Hippocampal formation (tissue), 2 donors: Measurements from ENCODE around the gene NUDT4.
"Not testable (repeated sequence)": the region's sequence is repeated elsewhere in the genome, so short reads cannot be mapped to it uniquely, and the experiment has no call there.

Experiments used
- DNase-seq, 2 donors: peaks; one replicate each; lab custom pipeline; 2025; lab: John Stamatoyannopoulos, UW

Gene NUDT4

DNA sequence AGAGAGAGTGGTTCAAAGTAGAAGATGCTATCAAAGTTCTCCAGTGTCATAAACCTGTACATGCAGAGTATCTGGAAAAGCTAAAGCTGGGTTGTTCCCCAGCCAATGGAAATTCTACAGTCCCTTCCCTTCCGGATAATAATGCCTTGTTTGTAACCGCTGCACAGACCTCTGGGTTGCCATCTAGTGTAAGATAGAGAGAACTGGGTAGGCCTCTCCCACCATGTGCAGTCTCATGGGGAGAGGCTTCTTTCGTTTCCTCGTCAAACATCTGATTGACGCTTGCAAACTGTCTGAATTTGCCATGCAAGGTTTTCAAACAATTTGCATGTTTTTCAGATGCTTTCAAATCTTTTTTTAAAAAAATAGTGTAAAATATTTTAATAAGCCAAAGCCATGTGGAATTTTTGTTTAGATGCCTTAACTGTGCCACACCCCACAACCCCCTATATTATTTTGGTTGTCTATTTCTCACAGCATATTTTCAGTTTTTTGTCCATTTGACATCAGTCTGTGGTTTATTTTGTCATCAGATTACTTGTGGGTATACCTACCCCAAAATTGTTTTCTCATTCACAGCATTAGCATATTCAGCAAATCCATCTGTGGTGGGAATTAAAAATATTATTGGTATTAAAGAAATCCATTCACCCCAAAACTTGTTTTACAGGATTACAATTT, 21.6 kb downstream of the NUDT4 start:
- DNase-seq = not testable (repeated sequence)

- DNase-seq = no peak
Observed at GRCh38 chr12:93402333-93403311, 24.9 kb downstream of the NUDT4 start.

GRCh38 chr12:93403988-93404803, 26.5 kb downstream of the NUDT4 start:
- no peak for DNase-seq

DNA sequence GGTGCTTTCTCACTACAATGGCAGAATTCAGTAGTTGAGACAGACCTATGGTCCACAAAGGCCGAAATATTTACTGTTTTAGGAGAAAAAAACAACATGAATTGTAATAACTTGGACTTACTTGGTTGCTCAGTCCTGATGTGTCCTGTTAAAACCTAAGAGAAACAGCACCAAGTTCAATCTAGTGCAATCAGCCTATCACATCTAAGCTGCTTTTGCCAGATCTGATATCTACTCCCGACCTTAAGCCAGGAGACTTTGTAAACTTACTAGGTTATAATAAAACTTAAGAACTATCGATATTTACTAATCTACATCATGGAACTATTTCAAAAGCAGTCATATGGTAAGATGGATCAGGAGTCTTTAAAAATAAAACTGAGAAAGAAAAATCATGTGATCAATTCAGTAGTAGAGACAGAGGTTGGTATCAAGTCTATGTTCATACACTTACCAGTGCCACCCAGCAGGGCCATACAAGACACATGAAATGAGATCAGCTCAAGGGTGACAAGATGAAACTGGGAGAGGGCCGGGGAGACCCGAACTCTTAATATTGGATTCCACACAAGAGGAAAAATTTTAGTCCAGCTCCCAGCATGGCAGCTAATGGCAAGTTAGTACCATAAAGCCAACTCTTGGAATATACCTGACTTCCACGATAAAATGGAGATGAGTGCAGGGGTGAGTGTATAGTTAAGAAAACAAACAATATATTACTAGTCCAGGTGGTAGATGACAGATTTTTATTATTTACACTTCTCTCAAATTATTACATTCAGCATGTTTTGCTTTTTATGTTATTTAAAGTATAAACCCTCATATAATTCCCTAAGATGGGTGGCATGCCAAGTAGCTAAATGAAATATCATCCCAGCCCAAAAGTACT, 27.5 kb downstream of the NUDT4 start:
- DNase-seq = no peak

- DNase-seq = no peak
Observed at GRCh38 chr12:93407054-93407962, 29.6 kb downstream of the NUDT4 start.

- DNase-seq = no peak
Observed at GRCh38 chr12:93407963-93408283, 30.2 kb downstream of the NUDT4 start.

- DNase-seq = no peak
Observed at GRCh38 chr12:93408813-93409212, 31.1 kb downstream of the NUDT4 start.

DNA sequence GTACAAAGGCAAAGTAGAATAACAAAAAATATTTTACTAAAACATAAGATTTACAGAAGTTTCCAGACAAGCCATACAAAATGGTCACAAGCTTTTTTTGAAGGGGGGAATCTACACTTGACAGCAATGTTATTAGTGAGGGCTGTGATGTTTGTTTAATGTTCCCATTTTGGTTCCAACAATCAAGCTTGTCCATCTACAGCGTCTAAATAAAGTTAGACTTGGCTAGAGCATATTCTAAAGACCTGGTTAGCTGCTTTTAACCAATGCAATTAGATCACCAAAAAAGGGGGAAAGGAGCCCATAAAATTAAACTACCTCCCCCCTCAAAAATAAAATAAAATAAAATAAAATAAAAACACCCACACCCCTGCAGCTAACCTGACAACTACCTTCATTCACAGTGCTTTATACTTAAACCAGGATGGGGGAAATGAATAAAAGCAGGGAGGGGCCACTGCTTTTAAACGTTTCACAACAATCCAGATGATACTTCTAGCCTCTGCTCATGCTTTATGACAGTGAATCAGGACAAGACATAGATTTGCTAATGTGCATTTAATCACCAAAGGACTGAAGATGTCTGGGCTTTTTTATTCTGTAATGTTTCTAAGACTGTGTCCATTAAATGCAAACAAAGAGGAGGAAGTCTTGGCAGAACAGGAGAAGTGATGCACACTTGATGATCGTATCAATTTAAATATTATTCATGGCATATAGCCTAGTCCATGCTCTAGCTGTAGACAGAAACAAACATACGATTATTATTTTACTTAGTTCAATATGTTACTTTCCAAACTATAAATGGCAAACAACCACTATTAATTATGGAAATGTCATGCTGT, 31.8 kb downstream of the NUDT4 start:
- DNase-seq = not testable (repeated sequence)

GRCh38 chr12:93411060-93411459, 33.3 kb downstream of the NUDT4 start:
- not testable (repeated sequence) for DNase-seq

- not testable (repeated sequence) for DNase-seq
Observed at GRCh38 chr12:93412396-93412795, 34.7 kb downstream of the NUDT4 start.

- no peak for DNase-seq
Observed at GRCh38 chr12:93413064-93413463, 35.3 kb downstream of the NUDT4 start.

- no peak for DNase-seq
Observed at GRCh38 chr12:93415723-93416464, 38.2 kb downstream of the NUDT4 start.

- no peak for DNase-seq
Observed at GRCh38 chr12:93417967-93418480, 40.3 kb downstream of the NUDT4 start.

DNA sequence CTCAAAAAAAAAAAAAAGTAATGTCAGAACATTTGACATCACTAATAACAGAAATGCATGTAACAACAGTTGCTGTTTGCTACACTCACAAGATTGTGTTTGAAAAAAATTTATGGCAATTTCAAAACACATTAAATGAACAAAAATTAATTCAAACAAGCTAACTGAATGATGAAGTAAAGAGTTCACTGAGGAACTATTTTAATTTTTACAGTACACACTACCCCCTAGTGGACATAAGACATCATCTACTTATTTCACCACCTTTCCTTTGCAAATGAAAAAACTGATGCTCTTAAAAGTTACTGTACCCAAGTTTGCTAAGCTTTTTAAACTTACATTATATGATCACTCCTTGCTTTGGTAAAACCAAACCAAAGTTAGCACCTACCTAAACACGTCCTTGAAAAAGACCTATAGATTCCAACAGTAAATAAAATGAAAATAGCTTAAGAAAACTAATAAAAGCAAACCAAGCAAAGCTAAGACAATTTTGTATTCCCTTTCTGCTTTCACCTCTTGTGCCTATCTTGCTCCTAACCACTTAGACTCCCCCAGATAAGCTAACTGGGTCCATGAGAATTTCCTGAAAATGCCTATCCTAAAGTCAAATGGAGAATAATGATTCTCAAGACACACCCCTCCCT, 41.8 kb downstream of the NUDT4 start:
- peak in 1 of 2 donors; percentile 86 for DNase-seq

- DNase-seq = no peak
Observed at GRCh38 chr12:93422050-93422449, 44.3 kb downstream of the NUDT4 start.

DNA sequence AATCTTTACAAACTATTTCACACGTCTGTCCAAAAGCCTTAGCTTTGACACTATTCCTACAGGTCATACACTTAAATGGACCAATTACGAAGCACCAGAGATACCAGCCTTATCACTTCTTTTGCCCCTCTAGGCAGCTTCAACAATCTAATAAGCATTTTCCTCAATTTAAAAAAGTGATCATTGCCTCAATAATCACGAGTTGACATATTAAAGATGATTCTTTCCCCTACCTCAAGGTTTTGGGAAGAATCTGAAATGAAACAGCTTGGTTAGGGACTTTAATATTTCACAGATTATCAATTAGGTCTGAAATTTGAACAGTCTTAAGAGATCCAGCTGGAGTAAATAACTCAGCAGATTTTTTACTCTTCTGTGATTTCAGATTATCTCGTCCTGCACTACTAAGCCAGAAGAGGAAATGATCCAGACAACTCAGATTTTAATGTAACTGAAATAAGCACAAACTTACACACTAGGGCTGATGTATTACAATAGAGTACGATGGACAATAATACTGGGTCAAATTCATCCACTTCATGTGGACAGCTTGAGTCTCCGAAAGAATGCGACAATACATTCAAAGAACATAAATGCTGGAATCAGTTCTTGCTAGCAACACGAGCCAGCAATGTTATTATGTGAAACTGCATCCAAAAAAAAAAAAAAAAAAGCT, 48.1 kb downstream of the NUDT4 start:
- no peak for DNase-seq

GRCh38 chr12:93426412-93426805, 48.7 kb downstream of the NUDT4 start:
- no peak for DNase-seq
